Ovary (tissue), 9 donors: ENCODE results near the gene GABRR3. TPM values are rescaled to one million over a fixed set of nuclear protein-coding genes. Genes with fewer than 3 reads are reported as not detected.

Source experiments
- DNase-seq, 5 donors: peaks; one replicate each; pipeline ENCODE4 v3.0.0-alpha.2; 2019 to 2020
- H3K27ac ChIP-seq, 2 donors: fragments of 200-600 bp; one replicate each; pipeline versions ENCODE4 v1.5.1 to v1.8.0; 2019 to 2022
- H3K27me3 ChIP-seq: fragments of 200-600 bp; one replicate; pipeline ENCODE4 v1.8.0; 2022
- H3K36me3 ChIP-seq: fragments of 200-600 bp; sonication (generic); one replicate; pipeline ENCODE4 v1.5.1; 2019
- H3K4me1 ChIP-seq: one replicate; pipeline ENCODE4 v1.8.1; 2013; ENCODE audit warnings: mild to moderate bottlenecking, moderate library complexity; ENCODE audit not compliant: insufficient read depth
- H3K4me3 ChIP-seq: fragments of 200-600 bp; sonication (generic); one replicate; pipeline ENCODE4 v1.5.1; 2017
- H3K9me3 ChIP-seq, 2 donors: fragments of 200-600 bp in 1 of 2; sonication (generic) in 1 of 2; one replicate each; pipeline versions ENCODE4 v1.5.1 to v1.8.1; 2013 to 2019; ENCODE audit warnings: mild to moderate bottlenecking in 1 of 2, moderate library complexity in 1 of 2
- EP300 ChIP-seq: sonication (generic); formaldehyde crosslinking; IDR thresholded peaks from one replicate; pipeline ENCODE4 v1.6.1; 2017; ENCODE audit warnings: antibody characterized with exemption
- POLR2A ChIP-seq: fragments of 450-650 bp; IDR thresholded peaks from one replicate; pipeline ENCODE4 v1.6.1; 2017; ENCODE audit warnings: antibody characterized with exemption, mild to moderate bottlenecking, moderate library complexity
- WGBS, 3 donors: extraction: QIAGEN DNeasy Blood & Tissue Kit in 1 of 3; methylation state at CpG; one replicate each; pipeline versions ENCODE4 v1.1.5 to v1.1.7; 2013 to 2017; 5-methylcytosine and 5-hydroxymethylcytosine counted together
- intact Hi-C, 4 donors: fragments of 100-400 bp; cut with DNase I; formaldehyde crosslinking; loops; one replicate each; pipeline versions ENCODE4 v1.11.0 to v1.15.1; 2022 to 2023
- polyA plus RNA-seq, 2 donors: library from polyadenylated mRNA; stranded (reverse); fragments of 200-250 nt in 1 of 2; fragments of 350-450 nt in 1 of 2; fragmentation: Illumina TruSeq in 1 of 2; extraction: RNeasy Lipid Tissue Mini Kit (QIAGEN cat#74804) in 1 of 2; gene quantifications; one replicate each; pipeline ENCODE4 v1.2.3, GENCODE V29; 2013 to 2014
- total RNA-seq, 7 donors: library from RNA; depleted of rRNA in 2 of 7; stranded (reverse); fragments of >200 nt in 2 of 7; fragmentation: NEBNext Ultra II Directional in 3 of 7; extraction: Animal tissue kit (Norgen Biotek cat#: 25700) in 3 of 7; gene quantifications; one replicate each; pipeline versions ENCODE4 v1.1.0 to v1.2.4, GENCODE V29; 2016 to 2023
- TF ChIP-seq, protein P1 (sequence below), 3 donors: fragments of 450-650 bp in 2 of 3; fragments of 200-600 bp in 1 of 3; IDR thresholded peaks; one replicate each; pipeline versions ENCODE4 v1.5.1 to v1.8.0; 2016 to 2022; ENCODE audit warnings: antibody characterized with exemption in 3 of 3, mild to moderate bottlenecking in 1 of 3
- donor health status: DM: no; HTN: no; CAD: no; lungs with moderate emphysema.
- donor health status: DM: no; HTN: no; CAD: no.
- donor health status: Bipolar disorder and iron deficiency.
- donor health status: DM: yes; HTN: yes; CAD: no.
- donor health status: DM: no; HTN: no; CAD: no.
- donor health status: DM: yes; HTN: yes; CAD: no.

Gene GABRR3
- total and polyA plus RNA-seq, 9 donors: not detected

DNA sequence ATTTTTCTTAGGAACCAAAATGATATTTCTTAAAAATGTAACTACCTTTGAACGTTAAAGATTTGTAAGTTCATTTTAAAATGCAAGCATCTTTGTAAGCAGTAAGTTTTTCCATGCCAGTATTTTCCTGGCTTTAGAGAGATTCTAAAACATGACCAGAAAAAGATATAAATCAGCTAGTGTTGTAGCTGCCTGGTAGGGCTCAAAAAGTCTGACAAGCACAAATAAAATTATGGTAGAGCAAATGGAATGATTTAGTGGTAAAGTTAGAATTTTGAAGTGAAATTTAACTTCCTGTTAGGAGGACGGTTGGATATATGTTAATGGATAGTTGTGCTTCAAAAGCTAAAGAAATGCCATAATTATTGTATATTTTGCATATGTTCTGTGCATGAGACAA, 29.7 kb downstream of the GABRR3 start:
- Histone ChIP-seq H3K9me3 (no peaks in the 10 kb centered on the region), H3K27ac (no peak overlapping the region), H3K36me3 (no peaks in the 10 kb centered on the region), H3K4me1 (no peaks in the 10 kb centered on the region), H3K27me3 (no peaks in the 10 kb centered on the region), H3K4me3 (no peak overlapping the region)
- WGBS, 3 donors: 82 to 85% (median 82%) methylated on average over 2 of the region's 2 CpGs
- TF ChIP-seq POLR2A: no peak
- intact Hi-C loops: no loop called here
- DNase-seq: no peak

DNA sequence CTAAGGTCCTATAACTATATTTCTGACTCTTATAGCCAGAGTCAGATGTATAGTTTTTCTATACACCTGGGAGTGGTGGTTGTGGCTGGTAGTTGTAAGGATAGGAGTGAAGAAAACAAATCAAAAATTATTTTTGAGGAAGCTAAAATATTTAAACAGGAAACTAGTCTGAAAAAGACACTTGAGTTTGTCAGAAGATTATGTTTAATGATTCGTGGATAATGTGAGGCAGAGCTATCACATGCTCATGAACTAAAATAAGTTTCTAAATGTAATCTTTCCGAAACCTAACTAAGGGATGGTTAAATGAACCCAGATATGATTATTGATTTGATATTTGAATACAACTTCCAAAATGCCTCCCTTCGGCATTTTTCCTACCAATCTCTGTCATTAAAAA, 30.4 kb downstream of the GABRR3 start:
- intact Hi-C loops: no loop called here
- DNase-seq: no peak
- no peaks in the 10 kb centered on the region for H3K9me3 ChIP-seq
- H3K27ac ChIP-seq: no peak overlapping the region
- H3K4me1 ChIP-seq: no peaks in the 10 kb centered on the region
- 82 to 86% (median 84%) methylated on average over 3 of the region's 3 CpGs for WGBS, 3 donors
- TF ChIP-seq POLR2A: no peak
- TF ChIP-seq, protein P1, sequence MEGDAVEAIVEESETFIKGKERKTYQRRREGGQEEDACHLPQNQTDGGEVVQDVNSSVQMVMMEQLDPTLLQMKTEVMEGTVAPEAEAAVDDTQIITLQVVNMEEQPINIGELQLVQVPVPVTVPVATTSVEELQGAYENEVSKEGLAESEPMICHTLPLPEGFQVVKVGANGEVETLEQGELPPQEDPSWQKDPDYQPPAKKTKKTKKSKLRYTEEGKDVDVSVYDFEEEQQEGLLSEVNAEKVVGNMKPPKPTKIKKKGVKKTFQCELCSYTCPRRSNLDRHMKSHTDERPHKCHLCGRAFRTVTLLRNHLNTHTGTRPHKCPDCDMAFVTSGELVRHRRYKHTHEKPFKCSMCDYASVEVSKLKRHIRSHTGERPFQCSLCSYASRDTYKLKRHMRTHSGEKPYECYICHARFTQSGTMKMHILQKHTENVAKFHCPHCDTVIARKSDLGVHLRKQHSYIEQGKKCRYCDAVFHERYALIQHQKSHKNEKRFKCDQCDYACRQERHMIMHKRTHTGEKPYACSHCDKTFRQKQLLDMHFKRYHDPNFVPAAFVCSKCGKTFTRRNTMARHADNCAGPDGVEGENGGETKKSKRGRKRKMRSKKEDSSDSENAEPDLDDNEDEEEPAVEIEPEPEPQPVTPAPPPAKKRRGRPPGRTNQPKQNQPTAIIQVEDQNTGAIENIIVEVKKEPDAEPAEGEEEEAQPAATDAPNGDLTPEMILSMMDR (IDR thresholded peaks at IDR 0.05): no peak
- TF ChIP-seq EP300: no peak
- no peaks in the 10 kb centered on the region for H3K36me3 ChIP-seq
- no peak overlapping the region for H3K4me3 ChIP-seq
- H3K27me3 ChIP-seq: no peaks in the 10 kb centered on the region

DNA sequence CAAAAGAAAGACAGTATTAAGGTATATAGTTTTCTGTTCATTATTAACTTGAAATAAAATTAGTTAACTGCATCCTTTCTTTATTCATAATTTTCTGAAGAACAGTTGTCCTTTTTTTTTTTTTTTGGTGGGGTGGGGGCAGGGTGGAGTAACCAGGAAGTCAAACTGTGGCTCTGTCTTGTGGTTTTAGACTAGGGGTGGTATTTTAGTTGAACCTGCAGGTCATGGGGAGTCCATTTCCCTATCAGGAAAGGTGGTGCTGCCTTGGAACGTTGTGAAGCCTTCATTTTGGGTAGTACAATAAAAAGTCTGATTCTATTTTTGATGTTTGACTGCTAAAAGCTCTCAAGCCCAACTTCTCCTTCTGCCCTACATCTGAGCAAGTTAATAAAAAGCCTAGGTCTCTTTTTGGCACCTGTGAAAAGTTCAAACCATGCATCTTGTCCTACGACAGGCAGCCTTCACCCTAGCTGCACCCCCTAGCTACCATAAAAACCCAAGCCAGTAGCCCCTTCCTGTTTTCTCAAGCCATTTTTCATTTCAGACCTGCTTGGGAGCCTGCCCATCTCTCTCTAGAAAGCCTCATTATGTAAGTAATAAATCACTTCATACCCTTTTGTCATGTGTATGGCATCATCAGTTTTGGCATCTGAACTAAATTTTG, 31.7 kb downstream of the GABRR3 start:
- Histone ChIP-seq H3K27ac (no peak overlapping the region), H3K36me3 (no peaks in the 10 kb centered on the region), H3K27me3 (no peaks in the 10 kb centered on the region), H3K4me1 (no peaks in the 10 kb centered on the region), H3K4me3 (no peak overlapping the region), H3K9me3 (no peaks in the 10 kb centered on the region)
- intact Hi-C loops: no loop called here
- TF ChIP-seq EP300 (no peak), POLR2A (no peak)
- TF ChIP-seq, protein P1 (IDR thresholded peaks at IDR 0.05): no peak
- 63 to 66% (median 64%) methylated on average over 2 of the region's 2 CpGs for WGBS, 3 donors
- no peak for DNase-seq

DNA sequence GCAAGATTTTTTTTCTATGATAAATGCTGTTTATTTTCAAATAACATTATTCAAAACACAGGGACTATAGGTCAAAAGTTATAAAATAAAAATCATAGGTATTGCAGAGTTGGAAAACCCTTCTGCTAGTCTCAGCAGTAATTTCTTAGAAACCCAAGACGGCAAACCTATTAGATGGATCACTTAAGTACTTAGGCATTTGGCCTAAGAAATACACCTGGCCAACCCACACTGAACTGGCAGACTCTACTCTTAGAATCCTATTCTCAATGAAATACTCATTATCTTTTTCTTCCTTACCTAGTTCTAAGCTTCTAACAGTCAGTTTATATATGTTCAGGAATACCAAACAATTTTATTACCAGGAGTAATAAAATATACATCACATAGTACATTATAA, 32.4 kb downstream of the GABRR3 start:
- Histone ChIP-seq H3K36me3 (no peaks in the 10 kb centered on the region), H3K9me3 (no peaks in the 10 kb centered on the region), H3K27ac (no peak overlapping the region), H3K27me3 (no peaks in the 10 kb centered on the region), H3K4me3 (no peak overlapping the region), H3K4me1 (no peaks in the 10 kb centered on the region)
- TF ChIP-seq EP300 (no peak), POLR2A (no peak)
- TF ChIP-seq, protein P1 (IDR thresholded peaks at IDR 0.05): no peak
- intact Hi-C loops: no loop called here
- no peak for DNase-seq
- WGBS, 3 donors: 92 to 96% (median 95%) methylated on average over 1 of the region's 1 CpG

DNA sequence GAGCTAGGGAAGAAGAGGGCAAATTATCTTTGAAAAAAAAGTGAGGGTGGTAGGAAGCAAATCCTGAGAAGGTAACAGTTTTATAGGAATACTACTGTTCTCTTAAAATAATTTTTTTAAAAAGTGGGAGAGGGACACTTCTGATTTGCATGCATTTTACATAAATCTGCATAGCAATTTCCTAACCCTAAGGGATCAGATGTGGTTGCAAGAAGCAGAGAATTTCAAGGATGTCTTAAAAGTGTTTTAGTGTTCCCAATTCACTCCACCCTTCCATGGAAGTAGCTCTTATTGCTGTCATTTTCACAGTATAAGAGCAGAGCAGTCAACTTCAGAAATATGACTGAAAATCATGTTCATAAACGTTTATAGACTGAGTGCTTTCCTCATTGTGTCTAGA, 35.1 kb downstream of the GABRR3 start:
- Histone ChIP-seq H3K27me3 (no peaks in the 10 kb centered on the region), H3K9me3 (no peaks in the 10 kb centered on the region), H3K36me3 (no peaks in the 10 kb centered on the region), H3K4me1 (no peaks in the 10 kb centered on the region), H3K4me3 (no peak overlapping the region), H3K27ac (no peak overlapping the region)
- no peak for DNase-seq
- intact Hi-C loops: no loop called here
- WGBS, 3 donors: 29 to 39% (median 30%) methylated on average over 1 of the region's 1 CpG
- no peak for TF ChIP-seq POLR2A
- TF ChIP-seq, protein P1 (IDR thresholded peaks at IDR 0.05): no peak
- no peak for TF ChIP-seq EP300
